ENCODE measurements around the gene NAALADL1. TPM values are rescaled to one million over a fixed set of nuclear protein-coding genes. Genes with fewer than 3 reads are reported as not detected.

NAALADL1 gene
- total and polyA plus RNA-seq, 9 of the 15 experiments (the other 6 are each of a cell fraction or from before 2014, with no cell fraction given) = 0.06 to 0.72 (median 0.22) TPM; not detected in 4

DNA sequence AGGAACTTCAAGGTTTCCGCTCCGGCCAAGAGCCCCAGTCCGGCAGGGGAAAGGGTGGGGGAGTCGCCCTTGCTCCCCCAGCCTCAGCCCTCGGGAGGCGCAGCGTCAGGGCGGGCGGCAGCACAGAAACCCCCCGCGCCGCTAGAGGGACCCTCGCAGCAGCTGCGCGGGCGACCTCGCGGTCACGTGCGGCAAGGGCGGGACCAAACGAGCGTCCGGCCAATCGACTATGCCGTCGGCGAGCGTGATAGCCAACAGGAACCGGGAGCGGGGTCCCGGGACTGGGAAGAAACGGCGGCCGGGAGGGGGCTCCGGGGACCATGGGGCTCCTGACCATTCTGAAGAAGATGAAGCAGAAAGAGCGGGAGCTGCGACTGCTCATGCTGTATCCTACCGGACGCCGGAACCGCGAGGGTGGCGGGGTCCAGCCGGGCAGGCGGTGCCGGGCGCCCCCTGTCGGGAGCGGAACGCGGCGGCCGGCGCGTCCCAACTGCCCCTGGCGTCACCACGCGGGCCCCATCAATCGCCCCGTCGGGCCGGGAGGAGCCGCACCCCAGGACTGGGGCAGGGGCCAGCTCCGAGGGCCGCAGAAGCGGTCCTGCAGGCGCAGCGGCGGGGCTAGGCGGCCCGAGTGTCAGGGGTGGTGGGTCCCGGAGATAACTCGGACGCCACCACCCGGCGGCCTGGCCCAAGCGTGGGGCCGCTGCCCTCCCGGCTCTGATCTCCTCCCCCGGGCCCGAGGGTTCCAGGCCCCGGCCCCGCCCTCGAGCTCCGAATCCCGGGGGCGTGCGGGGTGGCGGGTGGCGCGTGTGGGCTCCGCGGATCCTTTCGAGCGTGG is 44.2 kb downstream of the NAALADL1 start, which contains the start of gene ARL2 (continued):
- no peak for TF ChIP-seq MTA1 (IDR thresholded peaks at IDR 0.05; ENCODE audit: borderline replicate concordance)
- TF ChIP-seq CBX3 (IDR thresholded peaks at IDR 0.05; ENCODE audit: borderline replicate concordance in 1 of 2, low read length in 2 of 2) = no peak
- TF ChIP-seq FOXJ2 (tag; IDR thresholded peaks at IDR 0.05) = no peak
- TF ChIP-seq SP1 (CRISPR knock-in tag; IDR thresholded peaks at IDR 0.05) = peak; percentile 87; the same call in 1 of the 2 replicates
- peak; percentile 74 for TF ChIP-seq LCOR (CRISPR knock-in tag; IDR thresholded peaks at IDR 0.05)
- TF ChIP-seq SLC30A9 (CRISPR knock-in tag; IDR thresholded peaks at IDR 0.05) = no peak
- TF ChIP-seq, protein P1, sequence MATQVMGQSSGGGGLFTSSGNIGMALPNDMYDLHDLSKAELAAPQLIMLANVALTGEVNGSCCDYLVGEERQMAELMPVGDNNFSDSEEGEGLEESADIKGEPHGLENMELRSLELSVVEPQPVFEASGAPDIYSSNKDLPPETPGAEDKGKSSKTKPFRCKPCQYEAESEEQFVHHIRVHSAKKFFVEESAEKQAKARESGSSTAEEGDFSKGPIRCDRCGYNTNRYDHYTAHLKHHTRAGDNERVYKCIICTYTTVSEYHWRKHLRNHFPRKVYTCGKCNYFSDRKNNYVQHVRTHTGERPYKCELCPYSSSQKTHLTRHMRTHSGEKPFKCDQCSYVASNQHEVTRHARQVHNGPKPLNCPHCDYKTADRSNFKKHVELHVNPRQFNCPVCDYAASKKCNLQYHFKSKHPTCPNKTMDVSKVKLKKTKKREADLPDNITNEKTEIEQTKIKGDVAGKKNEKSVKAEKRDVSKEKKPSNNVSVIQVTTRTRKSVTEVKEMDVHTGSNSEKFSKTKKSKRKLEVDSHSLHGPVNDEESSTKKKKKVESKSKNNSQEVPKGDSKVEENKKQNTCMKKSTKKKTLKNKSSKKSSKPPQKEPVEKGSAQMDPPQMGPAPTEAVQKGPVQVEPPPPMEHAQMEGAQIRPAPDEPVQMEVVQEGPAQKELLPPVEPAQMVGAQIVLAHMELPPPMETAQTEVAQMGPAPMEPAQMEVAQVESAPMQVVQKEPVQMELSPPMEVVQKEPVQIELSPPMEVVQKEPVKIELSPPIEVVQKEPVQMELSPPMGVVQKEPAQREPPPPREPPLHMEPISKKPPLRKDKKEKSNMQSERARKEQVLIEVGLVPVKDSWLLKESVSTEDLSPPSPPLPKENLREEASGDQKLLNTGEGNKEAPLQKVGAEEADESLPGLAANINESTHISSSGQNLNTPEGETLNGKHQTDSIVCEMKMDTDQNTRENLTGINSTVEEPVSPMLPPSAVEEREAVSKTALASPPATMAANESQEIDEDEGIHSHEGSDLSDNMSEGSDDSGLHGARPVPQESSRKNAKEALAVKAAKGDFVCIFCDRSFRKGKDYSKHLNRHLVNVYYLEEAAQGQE (IDR thresholded peaks at IDR 0.05; ENCODE audit: borderline replicate concordance) = peak; percentile 78
- TF ChIP-seq, protein P1 (CRISPR knock-in tag; IDR thresholded peaks at IDR 0.05; ENCODE audit: low read depth) = peak; percentile 24; the same call in 1 of the 2 replicates
- TF ChIP-seq, protein P2, sequence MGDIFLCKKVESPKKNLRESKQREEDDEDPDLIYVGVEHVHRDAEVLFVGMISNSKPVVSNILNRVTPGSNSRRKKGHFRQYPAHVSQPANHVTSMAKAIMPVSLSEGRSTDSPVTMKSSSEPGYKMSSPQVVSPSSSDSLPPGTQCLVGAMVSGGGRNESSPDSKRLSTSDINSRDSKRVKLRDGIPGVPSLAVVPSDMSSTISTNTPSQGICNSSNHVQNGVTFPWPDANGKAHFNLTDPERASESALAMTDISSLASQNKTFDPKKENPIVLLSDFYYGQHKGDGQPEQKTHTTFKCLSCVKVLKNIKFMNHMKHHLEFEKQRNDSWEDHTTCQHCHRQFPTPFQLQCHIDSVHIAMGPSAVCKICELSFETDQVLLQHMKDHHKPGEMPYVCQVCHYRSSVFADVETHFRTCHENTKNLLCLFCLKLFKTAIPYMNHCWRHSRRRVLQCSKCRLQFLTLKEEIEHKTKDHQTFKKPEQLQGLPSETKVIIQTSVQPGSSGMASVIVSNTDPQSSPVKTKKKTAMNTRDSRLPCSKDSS (IDR thresholded peaks at IDR 0.05; ENCODE audit: low read depth, partially characterized antibody) = no peak
- TF ChIP-seq MEF2A (IDR thresholded peaks at IDR 0.05; ENCODE audit: control insufficient read depth, low read depth, low read length) = no peak
- peak; percentile 95 for TF ChIP-seq ZNF431 (CRISPR knock-in tag; IDR thresholded peaks at IDR 0.05)
- peak; percentile 92 for TF ChIP-seq TOE1 (IDR thresholded peaks at IDR 0.05; ENCODE audit: borderline replicate concordance)
- TF ChIP-seq TOE1 (CRISPR knock-in tag; IDR thresholded peaks at IDR 0.05; ENCODE audit: borderline replicate concordance, low read depth) = 0 out of 2 replicates have a peak, but pooled peaks have one; percentile 25
- peak; percentile 41 for TF ChIP-seq HNRNPLL (IDR thresholded peaks at IDR 0.05; ENCODE audit: low read depth, low read length, poor library complexity, severe bottlenecking)
- TF ChIP-seq ZNF584 (CRISPR knock-in tag; IDR thresholded peaks at IDR 0.05; ENCODE audit: low read depth) = 0 out of 2 replicates have a peak, but pooled peaks have one; percentile 14

All from K562 (cell line).